Endothelial cell of umbilical vein (primary cell): ENCODE data around the gene MBOAT2. TPM values are rescaled to one million over a fixed set of nuclear protein-coding genes. Genes with fewer than 3 reads are reported as not detected.

Experiments used
- BruUV-seq: library from RNA; stranded (reverse); fragments of 400-500 nt; replicated peaks from 2 replicates; lab custom pipeline; 2021; lab: Mats Ljungman, UMichigan
- CTCF ChIA-PET: fragments of 300-600, 350-600 bp; sonication (Branson Sonifier 250); formaldehyde crosslinking; loops from one replicate; lab custom pipeline; 2021; ENCODE audit warnings: antibody characterized with exemption, inconsistent platforms; lab: Charles Lee
- POLR2A ChIA-PET: fragments of 300-600, 350-600 bp; sonication (Branson Sonifier 250); formaldehyde crosslinking; loops from one replicate; lab custom pipeline; 2021; ENCODE audit warnings: antibody characterized with exemption, inconsistent platforms; lab: Charles Lee
- DNase-seq: peaks from one replicate; pipeline ENCODE4 v3.0.0-alpha.2; 2011; ENCODE audit warnings: low read depth, low spot score
- FAIRE-seq: peaks from 2 replicates; lab custom pipeline; 2011; peaks lifted over from hg19 to GRCh38; lab: Jason Lieb, UNC
- H2AFZ ChIP-seq: 2 replicates; pipeline ENCODE4 v1.6.0; 2012; ENCODE audit warnings: low read depth, low read length, control low read depth, inconsistent platforms
- H3K27ac ChIP-seq: 2 replicates; pipeline ENCODE4 v1.5.1; 2011; ENCODE audit warnings: low read depth, mild to moderate bottlenecking, control low read depth, low read length, moderate library complexity; ENCODE audit not compliant: insufficient read depth
- H3K27me3 ChIP-seq, 2 experiments: 2 replicates each; pipeline versions ENCODE4 v1.6.0 to v1.6.1; 2011; ENCODE audit warnings: low read length in 2 of 2, mixed read lengths in 1 of 2; ENCODE audit not compliant: control insufficient read depth in 2 of 2, insufficient read depth in 2 of 2
- H3K36me3 ChIP-seq, 2 experiments: 2 replicates in 1 of 2; 3 replicates in 1 of 2; pipeline ENCODE4 v1.5.1; 2011; ENCODE audit warnings: low read length in 2 of 2, mild to moderate bottlenecking in 1 of 2, moderate library complexity in 1 of 2; ENCODE audit not compliant: control insufficient read depth in 2 of 2, insufficient read depth in 2 of 2; ENCODE audit errors: extremely low read depth in 1 of 2
- H3K4me1 ChIP-seq: 3 replicates; pipeline ENCODE4 v1.5.1; 2011; ENCODE audit warnings: mild to moderate bottlenecking, low read length; ENCODE audit not compliant: control insufficient read depth, insufficient read depth; ENCODE audit errors: extremely low read depth
- H3K4me2 ChIP-seq: 2 replicates; pipeline ENCODE4 v1.6.1; 2011; ENCODE audit warnings: low read length, control low read depth, mixed read lengths; ENCODE audit not compliant: insufficient read depth
- H3K4me3 ChIP-seq, 3 experiments: fragments of 200-600 bp in 1 of 3; sonication (generic), shearing (Covaris generic) in 1 of 3; replicated peaks in 1 of 3; 2 replicates each; pipeline ENCODE4 v1.5.1; 2011 to 2016; ENCODE audit warnings: control low read depth in 3 of 3, low read length in 3 of 3, mild to moderate bottlenecking in 2 of 3, inconsistent platforms in 1 of 3, low read depth in 1 of 3, moderate library complexity in 1 of 3; ENCODE audit not compliant: insufficient read depth in 1 of 3
- H3K79me2 ChIP-seq: 2 replicates; pipeline ENCODE4 v1.6.0; 2012; ENCODE audit warnings: low read length, inconsistent platforms; ENCODE audit not compliant: control insufficient read depth, insufficient read depth
- H3K9ac ChIP-seq: replicated peaks from 2 replicates; pipeline ENCODE3; 2011; ENCODE audit warnings: low read length, control low read depth; ENCODE audit not compliant: insufficient read depth; ENCODE audit errors: extremely low read depth
- H3K9me1 ChIP-seq: replicated peaks from 3 replicates; pipeline ENCODE4 v1.6.0; 2011; ENCODE audit warnings: mild to moderate bottlenecking, low read length; ENCODE audit not compliant: control insufficient read depth, insufficient read depth; ENCODE audit errors: extremely low read depth
- H3K9me3 ChIP-seq: replicated peaks from 2 replicates; pipeline ENCODE4 v1.5.1; 2012; ENCODE audit warnings: low read length, inconsistent platforms; ENCODE audit not compliant: control insufficient read depth, insufficient read depth
- H4K20me1 ChIP-seq: replicated peaks from 2 replicates; pipeline ENCODE3; 2011; ENCODE audit warnings: mild to moderate bottlenecking, low read length; ENCODE audit not compliant: control insufficient read depth, insufficient read depth; ENCODE audit errors: extremely low read depth
- CTCF ChIP-seq, 2 donors: IDR thresholded peaks; 1 replicate in 1 of 2; 2 replicates in 1 of 2; pipeline ENCODE4 v1.5.1; 2011; ENCODE audit warnings: low read length in 2 of 2, mild to moderate bottlenecking in 2 of 2, moderate library complexity in 2 of 2, control low read depth in 1 of 2, inconsistent platforms in 1 of 2, low read depth in 1 of 2; ENCODE audit not compliant: insufficient read depth in 1 of 2; ENCODE audit errors: extremely low read depth in 1 of 2
- EZH2 ChIP-seq: IDR thresholded peaks from 2 replicates; pipeline ENCODE4 v1.6.1; 2012; ENCODE audit warnings: borderline replicate concordance, low read depth, mild to moderate bottlenecking, moderate library complexity, low read length, inconsistent platforms; ENCODE audit not compliant: severe bottlenecking
- FOS ChIP-seq: IDR thresholded peaks from 2 replicates; pipeline ENCODE4 v1.6.1; 2011; ENCODE audit warnings: mild to moderate bottlenecking, low read length, moderate library complexity, borderline replicate concordance; ENCODE audit not compliant: insufficient read depth
- GATA2 ChIP-seq: IDR thresholded peaks from 2 replicates; pipeline ENCODE4 v1.7.0; 2011; ENCODE audit warnings: low read depth, mild to moderate bottlenecking, moderate library complexity, mixed read lengths, low read length; ENCODE audit not compliant: insufficient read length, insufficient read depth
- JUN ChIP-seq: IDR thresholded peaks from 2 replicates; pipeline ENCODE4 v1.6.1; 2011; ENCODE audit warnings: borderline replicate concordance, low read depth; ENCODE audit not compliant: insufficient read length, insufficient read depth
- MAX ChIP-seq: IDR thresholded peaks from 2 replicates; pipeline ENCODE4 v1.6.1; 2011; ENCODE audit not compliant: insufficient read depth, insufficient read length
- MYC ChIP-seq: IDR thresholded peaks from one replicate; pipeline ENCODE4 v1.6.1; 2011; ENCODE audit warnings: mild to moderate bottlenecking, low read depth, low read length
- POLR2A ChIP-seq: IDR thresholded peaks from 2 replicates; pipeline ENCODE4 v1.6.1; 2012; ENCODE audit warnings: low read depth, mild to moderate bottlenecking, control low read depth, low read length
- POLR2AphosphoS5 ChIP-seq: IDR thresholded peaks from 2 replicates; pipeline ENCODE4 v1.6.1; 2012; ENCODE audit warnings: low read depth, mild to moderate bottlenecking, control low read depth, low read length, moderate library complexity; ENCODE audit not compliant: insufficient read depth
- dilution Hi-C: fragments of 300-500 bp; cut with MboI; formaldehyde crosslinking; loops from one replicate; pipeline ENCODE4 v1.15.0; 2019; ENCODE audit warnings: low sequenced_read_pairs; ENCODE audit not compliant: extremely low pct_ligation_motif_present
- intact Hi-C: fragments of 100-400 bp; cut with micrococcal nuclease; formaldehyde crosslinking; loops from one replicate; pipeline ENCODE4 v1.10.0; 2022
- polyA plus RNA-seq, 4 experiments: library from polyadenylated mRNA; depleted of rRNA in 3 of 4; stranded (reverse) in 3 of 4; unstranded in 1 of 4; fragments of >200 nt; gene quantifications; 2 replicates each; pipeline versions ENCODE4 v1.2.1 to v1.2.3, GENCODE V29; 2011 to 2012; ENCODE audit warnings: missing spikeins in 1 of 4
- total RNA-seq: library from RNA; stranded (reverse); gene quantifications from 2 replicates; pipeline ENCODE4 v1.2.3, GENCODE V29; 2021

MBOAT2 gene
- total and polyA plus RNA-seq, 2 donors (not counting 3 experiments of a cell fraction or from before 2014, with no cell fraction given) = 10.9 to 22.1 TPM

- Histone ChIP-seq H3K27ac (no peak overlapping the region), H3K4me3 (no peak overlapping the region), H3K9ac (no peak overlapping the region), H3K4me2 (no peak overlapping the region), H2AFZ (no peak overlapping the region), H3K79me2 (peaks cover 2% of the 10 kb centered on the region), H3K36me3 (no peaks in the 10 kb centered on the region), H4K20me1 (no peaks in the 10 kb centered on the region), H3K9me1 (no peaks in the 10 kb centered on the region), H3K27me3 (no peaks in the 10 kb centered on the region), H3K4me1 (no peaks in the 10 kb centered on the region), H3K9me3 (no peaks in the 10 kb centered on the region)
- FAIRE-seq = no peak
- dilution Hi-C loops (no loop called here), intact Hi-C loops (no loop called here)
- no TSS peak for BruUV-seq
- no peak for DNase-seq
- TF ChIP-seq POLR2A = no peak
- no peak for TF ChIP-seq GATA2
- no peak for TF ChIP-seq EZH2
- TF ChIP-seq POLR2AphosphoS5 = no peak
- no peak for TF ChIP-seq CTCF (IDR thresholded peaks at IDR 0.05; ENCODE audit: extremely low read depth in 1 of 2, insufficient read depth in 1 of 2, low read depth in 1 of 2, low read length in 2 of 2)
- TF ChIP-seq FOS = no peak
- no peak for TF ChIP-seq MAX
- no peak for TF ChIP-seq MYC
- TF ChIP-seq JUN = no peak
- ChIA-PET CTCF (no interaction called here), POLR2A (no interaction called here)
These were observed 9.6 kb downstream of the MBOAT2 start for GRCh38 chr2:8993902-8994278.
